ENCODE data around the gene HLA-G. TPM values are rescaled to one million over a fixed set of nuclear protein-coding genes. Genes with fewer than 3 reads are reported as not detected.
A peak's percentile ranks its signal among the peaks of the same experiment; 100 is the strongest.

The HLA-G gene
- total and polyA plus RNA-seq, 2 donors (not counting 3 experiments of a cell fraction or from before 2014, with no cell fraction given), result 0.24 TPM; not detected in 1

- no peaks in the 10 kb centered on the region for H4K20me1 ChIP-seq (replicated peaks; ENCODE audit: control insufficient read depth, extremely low read depth, insufficient read depth, low read length)
- no peaks in the 10 kb centered on the region for H3K9me3 ChIP-seq (replicated peaks; ENCODE audit: control insufficient read depth, insufficient read depth, low read length)
- H3K9ac ChIP-seq (replicated peaks; ENCODE audit: extremely low read depth, insufficient read depth, low read length), result no peak overlapping the region
- no peaks in the 10 kb centered on the region for H3K9me1 ChIP-seq (replicated peaks; ENCODE audit: control insufficient read depth, extremely low read depth, insufficient read depth, low read length)
- no peak overlapping the region for H3K4me2 ChIP-seq (ENCODE audit: insufficient read depth, low read length)
- DNase-seq (ENCODE audit: low read depth, low spot score) (no peak), FAIRE-seq (peak; percentile 26)
- peaks cover 25 to 47% of the 10 kb centered on the region in 2 experiments for H3K27me3 ChIP-seq (ENCODE audit: control insufficient read depth in 2 of 2, insufficient read depth in 2 of 2, low read length in 2 of 2)
- H2AFZ ChIP-seq (ENCODE audit: low read depth, low read length), result no peak overlapping the region
- TF ChIP-seq FOS (IDR thresholded peaks at IDR 0.05; ENCODE audit: borderline replicate concordance, insufficient read depth, low read length) (no peak), GATA2 (IDR thresholded peaks at IDR 0.05; ENCODE audit: insufficient read depth, insufficient read length, low read depth, low read length) (no peak), EZH2 (IDR thresholded peaks at IDR 0.05; ENCODE audit: borderline replicate concordance, low read depth, low read length, severe bottlenecking) (no peak), JUN (IDR thresholded peaks at IDR 0.05; ENCODE audit: borderline replicate concordance, insufficient read depth, insufficient read length, low read depth) (no peak), CTCF (IDR thresholded peaks at IDR 0.05; ENCODE audit: extremely low read depth in 1 of 2, insufficient read depth in 1 of 2, low read depth in 1 of 2, low read length in 2 of 2) (no peak), POLR2A (IDR thresholded peaks at IDR 0.05; ENCODE audit: low read depth, low read length) (no peak), POLR2AphosphoS5 (IDR thresholded peaks at IDR 0.05; ENCODE audit: insufficient read depth, low read depth, low read length) (no peak), MAX (IDR thresholded peaks at IDR 0.05; ENCODE audit: insufficient read depth, insufficient read length) (no peak), MYC (IDR thresholded peaks at IDR 0.05; ENCODE audit: low read depth, low read length) (no peak)
- H3K36me3 ChIP-seq (ENCODE audit: control insufficient read depth in 2 of 2, extremely low read depth in 1 of 2, insufficient read depth in 2 of 2, low read length in 2 of 2), result no peaks in the 10 kb centered on the region
- H3K4me1 ChIP-seq (ENCODE audit: control insufficient read depth, extremely low read depth, insufficient read depth, low read length), result no peaks in the 10 kb centered on the region
- H3K4me3 ChIP-seq (replicated peaks in 1 of 3; ENCODE audit: insufficient read depth in 1 of 3, low read depth in 1 of 3, low read length in 3 of 3), result no peak overlapping the region
- H3K79me2 ChIP-seq (ENCODE audit: control insufficient read depth, insufficient read depth, low read length), result no peaks in the 10 kb centered on the region
- ChIA-PET CTCF (no interaction called here), POLR2A (no interaction called here)
- H3K27ac ChIP-seq (ENCODE audit: insufficient read depth, low read depth, low read length), result no peak overlapping the region
- dilution Hi-C loops (cut with MboI; ENCODE audit: extremely low pct_ligation_motif_present, low sequenced_read_pairs), result loop anchor here (10.0 kb wide), 1 partner anchor 159 kb away; no protein-coding TSS in a partner anchor
- no TSS peak for BruUV-seq (replicated peaks)
- intact Hi-C loops (cut with micrococcal nuclease), result no loop called here
Observed at GRCh38 chr6:29796026-29796425, 31.6 kb upstream of the HLA-G start.

Data from endothelial cell of umbilical vein (primary cell).